Loucy (cell line): Measurements from ENCODE around the gene CDH13.

Source experiments
- CTCF ChIP-seq: fragments of 200-600 bp; sonication (generic); conservative IDR thresholded peaks from 2 replicates; pipeline ENCODE4 v1.5.1; 2014; ENCODE audit warnings: mild to moderate bottlenecking, antibody characterized with exemption, low read length
- EZH2phosphoT487 ChIP-seq: fragments of 200-600 bp; IDR thresholded peaks from 2 replicates; pipeline ENCODE4 v1.6.1; 2018; ENCODE audit warnings: antibody characterized with exemption, mild to moderate bottlenecking, moderate library complexity, borderline replicate concordance

GRCh38 chr16:83728492-83728891, 1101.7 kb downstream of the CDH13 start:
- TF ChIP-seq CTCF (no peak), EZH2phosphoT487 (no peak)
